Measurements from ENCODE around the gene GDPD5.

DNA sequence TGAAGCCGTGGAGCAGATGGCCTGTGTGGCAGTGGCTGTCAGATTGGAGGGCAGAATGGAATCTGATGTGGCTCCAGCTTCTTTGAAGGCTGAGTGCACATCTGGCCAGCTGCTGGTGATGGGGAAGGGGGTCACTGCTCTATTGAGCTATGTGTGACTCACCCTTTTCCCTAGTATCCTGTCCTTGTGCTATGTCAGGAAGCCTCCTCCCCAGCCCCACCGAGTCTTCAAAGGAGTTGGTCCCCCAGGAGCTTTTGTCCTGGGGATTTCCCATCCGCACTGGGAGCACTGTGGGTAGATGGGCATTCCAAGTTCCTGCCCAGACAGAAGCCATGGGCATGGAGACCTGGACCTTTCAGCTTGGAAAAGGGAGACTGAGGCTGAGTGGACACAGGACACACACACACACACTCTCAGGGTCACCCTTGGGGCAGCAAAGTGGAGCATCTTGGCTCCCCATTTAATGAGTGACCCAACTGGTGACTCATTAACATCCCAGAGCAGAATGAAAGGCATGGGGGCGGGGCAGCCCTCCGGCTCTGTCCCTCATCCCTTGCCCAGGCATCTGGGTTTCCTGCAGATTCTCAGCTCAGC lies 39.6 kb upstream of the GDPD5 start:
- TF ChIP-seq POLR2A (IDR thresholded peaks at IDR 0.05; ENCODE audit: low read length): no peak
- TF ChIP-seq, protein P1, sequence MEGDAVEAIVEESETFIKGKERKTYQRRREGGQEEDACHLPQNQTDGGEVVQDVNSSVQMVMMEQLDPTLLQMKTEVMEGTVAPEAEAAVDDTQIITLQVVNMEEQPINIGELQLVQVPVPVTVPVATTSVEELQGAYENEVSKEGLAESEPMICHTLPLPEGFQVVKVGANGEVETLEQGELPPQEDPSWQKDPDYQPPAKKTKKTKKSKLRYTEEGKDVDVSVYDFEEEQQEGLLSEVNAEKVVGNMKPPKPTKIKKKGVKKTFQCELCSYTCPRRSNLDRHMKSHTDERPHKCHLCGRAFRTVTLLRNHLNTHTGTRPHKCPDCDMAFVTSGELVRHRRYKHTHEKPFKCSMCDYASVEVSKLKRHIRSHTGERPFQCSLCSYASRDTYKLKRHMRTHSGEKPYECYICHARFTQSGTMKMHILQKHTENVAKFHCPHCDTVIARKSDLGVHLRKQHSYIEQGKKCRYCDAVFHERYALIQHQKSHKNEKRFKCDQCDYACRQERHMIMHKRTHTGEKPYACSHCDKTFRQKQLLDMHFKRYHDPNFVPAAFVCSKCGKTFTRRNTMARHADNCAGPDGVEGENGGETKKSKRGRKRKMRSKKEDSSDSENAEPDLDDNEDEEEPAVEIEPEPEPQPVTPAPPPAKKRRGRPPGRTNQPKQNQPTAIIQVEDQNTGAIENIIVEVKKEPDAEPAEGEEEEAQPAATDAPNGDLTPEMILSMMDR (IDR thresholded peaks at IDR 0.05): no peak
- no peak for TF ChIP-seq EHMT2 (IDR thresholded peaks at IDR 0.05; ENCODE audit: low read depth)
- no peak for TF ChIP-seq EP300 (IDR thresholded peaks at IDR 0.05)
- no peak for TF ChIP-seq RCOR1 (IDR thresholded peaks at IDR 0.05; ENCODE audit: low read depth, low read length)
- TF ChIP-seq, protein P2, sequence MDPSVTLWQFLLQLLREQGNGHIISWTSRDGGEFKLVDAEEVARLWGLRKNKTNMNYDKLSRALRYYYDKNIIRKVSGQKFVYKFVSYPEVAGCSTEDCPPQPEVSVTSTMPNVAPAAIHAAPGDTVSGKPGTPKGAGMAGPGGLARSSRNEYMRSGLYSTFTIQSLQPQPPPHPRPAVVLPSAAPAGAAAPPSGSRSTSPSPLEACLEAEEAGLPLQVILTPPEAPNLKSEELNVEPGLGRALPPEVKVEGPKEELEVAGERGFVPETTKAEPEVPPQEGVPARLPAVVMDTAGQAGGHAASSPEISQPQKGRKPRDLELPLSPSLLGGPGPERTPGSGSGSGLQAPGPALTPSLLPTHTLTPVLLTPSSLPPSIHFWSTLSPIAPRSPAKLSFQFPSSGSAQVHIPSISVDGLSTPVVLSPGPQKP (IDR thresholded peaks at IDR 0.05; ENCODE audit: low read depth, low read length): no peak
- TF ChIP-seq ZFP36 (IDR thresholded peaks at IDR 0.05; ENCODE audit: borderline replicate concordance, partially characterized antibody): no peak
- TF ChIP-seq RAD21 (conservative IDR thresholded peaks at IDR 0.05 in 1 of 2, IDR thresholded peaks at IDR 0.05 in 1 of 2): no peak
- TF ChIP-seq NR3C1 (IDR thresholded peaks at IDR 0.05): no peak
- TF ChIP-seq MAZ (IDR thresholded peaks at IDR 0.05; ENCODE audit: borderline replicate concordance, low read depth, low read length): no peak
